Kidney (tissue), 14 donors: ENCODE measurements around the gene SH3RF1. TPM values are rescaled to one million over a fixed set of nuclear protein-coding genes. Genes with fewer than 3 reads are reported as not detected.

Source experiments
- DNase-seq, 5 donors: peaks; one replicate each; pipeline ENCODE4 v3.0.0-alpha.2; 2013 to 2020
- FAIRE-seq: peaks from 2 replicates; lab custom pipeline; 2012; peaks lifted over from hg19 to GRCh38; lab: Jason Lieb, UNC
- H3K27ac ChIP-seq, 2 donors: one replicate each; pipeline ENCODE4 v1.7.0; 2013; ENCODE audit warnings: low read depth in 2 of 2, low read length in 2 of 2, inconsistent platforms in 1 of 2
- H3K27me3 ChIP-seq: one replicate; pipeline ENCODE4 v1.7.1; 2013; ENCODE audit warnings: low read length, inconsistent platforms; ENCODE audit not compliant: control insufficient read depth, insufficient read depth
- H3K36me3 ChIP-seq, 3 donors: one replicate each; pipeline versions ENCODE4 v1.7.0 to v1.7.1; 2013; ENCODE audit warnings: low read length in 3 of 3, control low read depth in 1 of 3, inconsistent platforms in 1 of 3; ENCODE audit not compliant: insufficient read depth in 3 of 3, control insufficient read depth in 2 of 3
- H3K4me1 ChIP-seq, 3 donors: one replicate each; pipeline versions ENCODE4 v1.7.0 to v1.7.1; 2013; ENCODE audit warnings: low read length in 3 of 3, inconsistent platforms in 1 of 3, low read depth in 1 of 3; ENCODE audit not compliant: control insufficient read depth in 2 of 3, insufficient read depth in 2 of 3
- H3K4me3 ChIP-seq, 3 donors: one replicate each; pipeline versions ENCODE4 v1.7.0 to v1.8.1; 2013; ENCODE audit warnings: low read length in 3 of 3, control low read depth in 1 of 3, inconsistent platforms in 1 of 3
- H3K9ac ChIP-seq, 3 donors: one replicate each; pipeline versions ENCODE4 v1.7.0 to v1.7.1; 2013; ENCODE audit warnings: low read length in 3 of 3, control low read depth in 1 of 3, inconsistent platforms in 1 of 3
- H3K9me3 ChIP-seq, 3 donors: one replicate each; pipeline versions ENCODE4 v1.7.0 to v1.7.1; 2013; ENCODE audit warnings: low read length in 3 of 3, control low read depth in 1 of 3, inconsistent platforms in 1 of 3; ENCODE audit not compliant: control insufficient read depth in 2 of 3, insufficient read depth in 1 of 3
- CTCF ChIP-seq: IDR thresholded peaks from 3 replicates; pipeline ENCODE4 v1.5.1; 2012; ENCODE audit warnings: mild to moderate bottlenecking, moderate library complexity, borderline replicate concordance; ENCODE audit not compliant: insufficient read depth; ENCODE audit errors: extremely low read depth
- intact Hi-C: fragments of 100-400 bp; cut with DNase I; formaldehyde crosslinking; loops from one replicate; pipeline ENCODE4 v1.11.1; 2022
- polyA plus RNA-seq: library from polyadenylated mRNA; stranded (reverse); fragments of 350-450 nt; fragmentation: Illumina TruSeq; extraction: RNeasy Lipid Tissue Mini Kit (QIAGEN cat#74804); gene quantifications from one replicate; pipeline ENCODE4 v1.2.3, GENCODE V29; 2014; ENCODE audit warnings: low read depth, low replicate concordance; ENCODE audit not compliant: insufficient read depth
- total RNA-seq: library from RNA; stranded (reverse); fragmentation: NEBNext Ultra II Directional; extraction: Animal tissue kit (Norgen Biotek cat#: 25700); gene quantifications from one replicate; pipeline ENCODE4 v1.2.1, GENCODE V29; 2021
- donor health status: control.
- donor health status: control.
- donor health status: control.
- donor health status: control.
- donor health status: control.
- donor health status: DM: yes; HTN: yes; CAD: no.
- donor health status: Normal renal cell carcinoma (clear cell type).

The SH3RF1 gene
- total and polyA plus RNA-seq, 2 donors from 2014 or later = 8.2 to 35.7 TPM

GRCh38 chr4:169225058-169225751, 45.6 kb downstream of the SH3RF1 start:
- H3K9me3 ChIP-seq = no peaks in the 10 kb centered on the region
- H3K27ac ChIP-seq = no peak overlapping the region
- no peak overlapping the region for H3K9ac ChIP-seq
- H3K4me3 ChIP-seq = no peak overlapping the region
- H3K27me3 ChIP-seq = no peaks in the 10 kb centered on the region
- no peaks in the 10 kb centered on the region for H3K36me3 ChIP-seq
- intact Hi-C loops = no loop called here
- FAIRE-seq (no peak), DNase-seq (no peak)
- TF ChIP-seq CTCF = no peak
- peaks cover 0 to 18% (median 11%) of the 10 kb centered on the region in 3 donors for H3K4me1 ChIP-seq

GRCh38 chr4:169222761-169223160, 48.0 kb downstream of the SH3RF1 start:
- Histone ChIP-seq H3K9me3 (no peaks in the 10 kb centered on the region), H3K4me1 (peaks cover 0 to 32% (median 14%) of the 10 kb centered on the region in 3 donors), H3K36me3 (no peaks in the 10 kb centered on the region), H3K9ac (no peak overlapping the region), H3K27ac (no peak overlapping the region), H3K4me3 (no peak overlapping the region), H3K27me3 (no peaks in the 10 kb centered on the region)
- DNase-seq (no peak), FAIRE-seq (no peak)
- intact Hi-C loops = no loop called here
- TF ChIP-seq CTCF = no peak

- peaks cover 0 to 32% (median 14%) of the 10 kb centered on the region in 3 donors for H3K4me1 ChIP-seq
- H3K9me3 ChIP-seq = no peaks in the 10 kb centered on the region
- H3K27me3 ChIP-seq = no peaks in the 10 kb centered on the region
- no peak overlapping the region for H3K9ac ChIP-seq
- peak overlapping the region in 1 of 2 donors; percentile 7 for H3K27ac ChIP-seq
- no peak for TF ChIP-seq CTCF
- H3K36me3 ChIP-seq = no peaks in the 10 kb centered on the region
- intact Hi-C loops = no loop called here
- no peak for DNase-seq
- no peak for FAIRE-seq
- no peak overlapping the region for H3K4me3 ChIP-seq
These were observed 49.1 kb downstream of the SH3RF1 start for GRCh38 chr4:169221662-169222061.
